HG03378 (cell line): ENCODE data around the gene RTL9.

ENCODE experiments used
- ATAC-seq: cut with Tn5 transposase; IDR thresholded peaks from one replicate; pipeline ENCODE4 v1.9.1; 2021; ENCODE audit warnings: mild to moderate bottlenecking, moderate library complexity; ENCODE audit not compliant: unreplicated experiment

The RTL9 gene

DNA sequence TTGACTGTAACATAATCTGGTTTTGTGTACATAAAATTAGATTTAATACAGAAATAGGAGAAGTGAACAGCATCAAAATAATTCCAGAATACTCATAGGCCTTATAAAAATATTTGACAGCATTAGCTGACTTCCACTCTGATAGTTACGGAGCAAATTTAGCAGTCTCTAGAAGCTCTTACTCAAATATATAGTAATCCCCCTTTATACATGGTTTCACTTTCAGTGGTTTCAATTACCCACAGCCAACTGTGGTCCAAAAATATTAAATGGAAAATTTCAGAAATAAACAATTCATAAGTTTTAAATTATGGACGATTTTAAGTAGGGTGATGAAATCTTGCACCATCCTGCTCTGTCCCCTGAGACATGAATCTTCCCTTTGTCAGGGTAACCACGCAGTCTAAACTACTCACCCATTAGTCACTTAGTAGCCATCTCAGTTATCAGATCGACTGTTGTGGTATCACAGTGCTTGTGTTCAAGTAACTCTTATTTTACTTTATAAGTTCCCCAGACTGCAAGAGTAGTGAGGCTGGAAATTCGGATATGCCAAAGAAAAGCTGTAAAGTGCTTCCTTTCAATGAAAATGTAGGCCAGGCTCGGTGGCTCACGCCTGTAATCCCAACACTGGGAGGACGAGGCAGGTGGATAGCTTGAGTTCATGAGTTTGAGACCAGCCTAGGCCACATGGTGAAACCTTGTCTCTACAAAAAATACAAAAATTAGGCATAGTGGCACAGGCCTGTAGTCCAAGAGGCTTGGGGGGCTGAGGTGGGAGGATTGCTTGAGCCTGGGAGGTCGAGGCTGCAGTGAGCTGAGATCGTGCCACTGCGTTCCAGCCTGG, 17.2 kb upstream of the RTL9 start:
- ATAC-seq: peak; percentile 89

GRCh38 chrX:110346681-110347080, 12.0 kb upstream of the RTL9 start:
- ATAC-seq: no peak

DNA sequence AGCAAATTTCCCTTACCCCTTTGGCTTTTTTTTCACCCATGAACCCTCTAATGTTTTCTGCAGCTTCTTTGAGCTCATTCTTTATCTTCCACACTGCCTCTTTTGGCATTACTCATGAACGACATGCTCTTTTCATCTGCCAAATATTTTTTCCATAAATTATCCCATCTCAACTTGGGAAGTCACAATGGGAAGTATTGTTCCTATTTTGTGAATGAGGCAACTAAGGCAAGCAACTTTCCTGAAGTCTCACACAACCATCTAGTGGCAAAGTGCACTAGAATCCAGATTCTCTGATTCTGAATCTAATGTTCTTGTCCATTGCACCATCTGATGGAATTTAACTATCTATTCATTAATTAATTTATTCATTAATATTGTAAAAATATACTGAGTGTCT, 625 bp downstream of the RTL9 start:
- ATAC-seq: no peak

GRCh38 chrX:110363244-110363643, 4.6 kb downstream of the RTL9 start:
- ATAC-seq: no peak

DNA sequence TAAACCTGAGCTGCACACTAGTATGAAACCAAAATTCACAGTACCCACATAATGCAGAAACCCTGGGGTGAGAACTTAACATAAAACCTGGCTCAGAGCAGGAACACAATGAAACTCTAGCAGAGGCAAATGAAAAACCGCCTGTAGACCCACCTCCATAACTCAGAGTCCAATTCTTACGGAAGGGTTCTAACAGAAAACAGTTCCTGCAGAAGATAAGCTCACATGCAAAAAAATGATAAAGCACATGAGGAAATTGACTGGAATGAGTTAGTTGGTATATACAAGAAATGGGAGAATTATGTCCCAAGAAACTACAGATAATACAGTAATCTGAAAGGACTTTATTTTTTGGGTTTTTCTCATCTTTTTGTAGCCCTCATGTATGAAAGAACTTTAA, 14.7 kb downstream of the RTL9 start:
- ATAC-seq: no peak

DNA sequence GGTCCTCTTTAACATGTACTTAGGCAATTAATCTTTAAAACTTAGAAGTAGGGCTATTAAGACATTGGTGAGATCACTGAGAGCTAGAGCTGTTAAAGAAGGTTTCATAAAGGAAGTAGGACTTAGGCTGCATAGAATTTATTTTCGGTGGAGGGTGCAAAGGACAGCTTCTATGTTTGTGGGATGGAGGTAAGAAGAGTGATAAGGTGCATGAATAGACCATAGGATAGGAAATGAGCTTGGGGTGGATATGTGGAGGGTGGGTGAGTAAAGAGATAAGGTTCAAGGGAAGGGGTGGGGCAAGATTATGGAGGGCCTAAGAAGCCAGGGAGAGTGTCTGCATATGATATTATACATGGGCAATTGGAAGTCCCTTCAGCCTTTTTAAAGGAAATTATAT, 15.9 kb downstream of the RTL9 start:
- ATAC-seq: no peak

DNA sequence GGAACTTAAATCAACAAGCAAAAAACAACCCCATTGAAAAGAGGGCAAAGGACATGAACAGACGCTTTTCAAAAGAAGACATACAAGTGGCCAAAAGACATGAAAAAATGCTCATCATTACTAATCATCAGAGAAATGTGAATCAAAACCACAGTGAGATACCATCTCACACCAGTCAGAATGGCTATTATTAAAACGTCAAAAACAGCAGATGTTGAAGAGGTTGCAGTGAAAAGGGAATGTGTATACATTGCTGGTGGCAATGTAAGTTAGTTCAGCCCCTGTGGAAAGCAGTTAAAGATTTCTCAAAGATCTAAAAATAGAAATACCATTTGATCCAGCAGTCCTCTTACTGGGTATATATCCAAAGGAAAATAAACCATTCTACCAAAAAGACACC, 22.6 kb downstream of the RTL9 start:
- ATAC-seq: no peak

DNA sequence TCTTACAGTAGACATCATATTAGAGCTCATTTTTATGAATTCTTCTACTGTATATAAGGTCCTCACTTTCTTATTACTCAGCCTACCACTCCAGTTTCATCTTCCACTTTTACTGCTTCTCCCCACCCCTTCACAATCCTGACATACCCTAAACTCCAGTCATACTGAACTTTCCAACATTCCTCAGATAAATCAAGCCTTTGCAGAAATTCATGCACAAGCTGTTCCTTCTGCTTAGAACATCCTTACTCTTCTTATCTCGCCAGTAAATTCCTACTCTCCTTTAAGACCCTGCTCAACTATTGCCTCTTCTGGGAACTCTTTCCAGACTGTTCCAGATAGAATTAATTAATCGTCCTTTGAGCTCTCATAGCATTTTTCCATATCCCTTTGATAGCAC, 24.8 kb downstream of the RTL9 start:
- ATAC-seq: no peak

DNA sequence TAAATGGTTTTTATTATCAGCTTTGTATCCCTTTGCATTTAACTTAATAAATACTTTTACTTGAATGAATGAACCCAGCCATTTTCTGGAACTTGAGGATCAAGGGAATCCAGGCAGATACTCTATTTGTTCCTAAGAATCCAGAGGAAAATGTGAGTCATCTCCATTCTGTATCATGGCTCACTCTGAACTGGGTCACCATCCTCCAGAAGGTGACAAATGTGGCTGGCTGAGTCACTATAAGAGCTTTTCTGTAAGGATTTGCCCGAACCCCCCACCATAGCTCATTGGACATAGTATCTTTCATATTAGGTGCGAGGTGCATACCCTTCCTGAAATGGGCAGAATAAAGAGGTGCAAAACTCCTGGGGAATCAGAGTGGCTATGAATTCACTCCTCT, 25.8 kb downstream of the RTL9 start:
- no peak for ATAC-seq

DNA sequence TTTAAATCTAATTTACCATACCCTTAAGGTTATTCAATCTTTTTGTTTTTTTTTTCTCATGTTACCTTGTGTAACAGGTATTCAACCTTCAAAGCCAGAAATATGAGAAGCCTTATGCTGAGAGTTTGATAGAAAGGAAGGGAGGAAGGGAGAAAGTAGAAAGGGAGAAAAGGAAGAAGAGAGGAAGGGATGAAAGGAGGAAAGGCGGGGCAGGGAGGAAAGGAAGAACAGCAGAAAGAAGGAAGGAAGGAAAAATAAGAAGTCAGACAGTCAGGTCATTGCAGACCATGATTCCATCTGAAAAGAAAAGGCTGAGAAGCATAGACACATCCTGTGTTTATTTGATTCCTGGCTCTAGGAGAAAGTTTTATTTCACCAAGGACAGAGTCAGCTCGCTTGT, 30.9 kb downstream of the RTL9 start:
- no peak for ATAC-seq

DNA sequence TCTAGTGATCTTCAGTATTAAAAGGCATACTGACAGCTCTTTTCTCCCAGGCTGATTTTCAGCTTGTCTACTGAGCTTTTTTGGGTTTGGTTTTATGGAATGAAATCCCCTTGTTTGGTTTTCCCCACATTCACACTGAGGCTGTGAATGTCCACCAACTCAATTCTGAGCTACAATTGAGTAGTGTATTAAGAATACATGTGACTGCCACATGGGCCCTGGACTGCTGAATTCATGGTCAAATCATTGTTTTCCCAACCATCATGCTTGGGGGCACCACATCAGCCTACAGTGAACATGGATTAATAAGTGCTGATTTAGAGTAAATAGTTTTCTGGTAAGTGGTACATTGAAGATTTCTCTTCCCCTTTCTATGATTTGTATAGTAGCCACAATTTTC, 32.4 kb downstream of the RTL9 start:
- ATAC-seq: no peak

DNA sequence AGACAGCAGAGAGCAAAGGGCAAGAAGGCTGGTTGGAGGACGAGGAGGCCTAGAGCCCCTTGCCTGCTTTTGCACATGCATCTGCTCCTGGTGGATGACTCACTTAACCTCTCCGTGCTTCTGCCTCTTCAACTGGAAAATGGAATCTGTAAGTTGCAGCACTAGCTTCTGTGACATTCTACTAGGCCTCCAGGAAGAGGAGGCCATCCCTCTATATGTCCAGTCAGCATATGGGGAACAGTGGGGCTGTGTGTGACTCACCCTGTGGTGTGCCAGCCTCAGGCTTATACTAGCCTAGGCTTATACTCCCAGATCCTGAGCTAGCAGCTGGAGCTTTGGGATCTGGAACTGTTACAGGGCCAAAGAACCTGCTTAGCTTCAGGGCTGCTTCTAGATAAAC, 36.0 kb downstream of the RTL9 start:
- no peak for ATAC-seq

- ATAC-seq: no peak
Measured at GRCh38 chrX:110395877-110396276, 37.2 kb downstream of the RTL9 start.

DNA sequence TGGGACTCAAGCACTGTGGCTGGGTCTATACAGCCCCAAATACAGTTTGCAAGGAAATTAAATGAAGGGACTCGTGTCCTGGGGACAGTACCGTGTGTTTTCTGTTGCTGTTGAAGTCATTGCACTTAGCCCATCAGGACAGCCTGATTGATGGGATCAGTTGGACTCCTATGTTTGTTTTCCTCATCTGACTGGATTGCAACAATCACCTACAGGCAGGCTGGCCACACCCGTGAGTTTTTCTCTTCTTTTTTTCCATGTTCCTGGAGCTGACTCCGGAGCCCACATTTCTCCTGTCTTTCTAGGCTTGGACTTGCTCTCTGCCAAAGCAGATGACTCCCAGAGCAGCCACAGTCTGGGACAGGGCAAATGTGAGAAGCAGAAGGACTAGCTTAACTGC, 38.1 kb downstream of the RTL9 start:
- no peak for ATAC-seq

- no peak for ATAC-seq
Measured at GRCh38 chrX:110397339-110397738, 38.7 kb downstream of the RTL9 start.

GRCh38 chrX:110397904-110398303, 39.3 kb downstream of the RTL9 start:
- ATAC-seq: no peak

- no peak for ATAC-seq
Measured at GRCh38 chrX:110399497-110399896, 40.8 kb downstream of the RTL9 start.

DNA sequence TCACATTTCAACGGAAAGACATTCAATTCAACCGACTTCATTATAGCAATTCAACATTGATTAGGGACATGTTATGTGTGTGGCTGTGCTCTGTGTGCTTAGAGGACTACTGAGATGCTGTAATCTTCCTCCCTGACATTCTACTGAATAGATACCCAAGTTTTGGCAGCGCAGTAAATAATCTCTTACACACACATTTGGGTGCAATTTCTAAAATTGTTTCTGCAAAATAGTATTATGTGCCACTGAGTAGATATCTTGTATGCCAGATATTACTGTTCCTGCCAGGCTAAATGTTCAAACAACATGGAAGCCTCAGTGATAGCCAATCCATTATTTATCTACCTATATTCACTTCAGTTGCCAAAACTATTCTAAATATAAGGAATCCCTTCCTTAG, 41.3 kb downstream of the RTL9 start:
- ATAC-seq: no peak

DNA sequence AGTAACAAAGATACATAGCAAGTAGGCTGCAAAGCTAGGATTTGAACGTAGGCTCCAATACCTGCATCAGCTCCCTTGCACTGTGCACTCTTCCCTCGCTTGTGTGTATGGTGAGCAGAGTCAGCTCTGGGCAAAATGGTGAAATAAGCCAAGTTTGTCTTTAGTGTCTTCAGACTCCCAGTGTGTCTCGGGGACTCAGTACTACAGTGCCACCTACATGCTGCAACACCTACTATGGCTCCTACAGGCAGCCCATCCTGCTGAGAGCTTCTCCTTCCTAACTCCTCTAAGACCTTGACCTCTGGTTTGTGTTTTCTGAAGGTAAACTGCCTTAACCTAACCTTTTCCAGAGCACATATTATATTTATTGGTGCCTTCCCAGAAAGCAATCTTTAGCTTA, 42.5 kb downstream of the RTL9 start:
- no peak for ATAC-seq

DNA sequence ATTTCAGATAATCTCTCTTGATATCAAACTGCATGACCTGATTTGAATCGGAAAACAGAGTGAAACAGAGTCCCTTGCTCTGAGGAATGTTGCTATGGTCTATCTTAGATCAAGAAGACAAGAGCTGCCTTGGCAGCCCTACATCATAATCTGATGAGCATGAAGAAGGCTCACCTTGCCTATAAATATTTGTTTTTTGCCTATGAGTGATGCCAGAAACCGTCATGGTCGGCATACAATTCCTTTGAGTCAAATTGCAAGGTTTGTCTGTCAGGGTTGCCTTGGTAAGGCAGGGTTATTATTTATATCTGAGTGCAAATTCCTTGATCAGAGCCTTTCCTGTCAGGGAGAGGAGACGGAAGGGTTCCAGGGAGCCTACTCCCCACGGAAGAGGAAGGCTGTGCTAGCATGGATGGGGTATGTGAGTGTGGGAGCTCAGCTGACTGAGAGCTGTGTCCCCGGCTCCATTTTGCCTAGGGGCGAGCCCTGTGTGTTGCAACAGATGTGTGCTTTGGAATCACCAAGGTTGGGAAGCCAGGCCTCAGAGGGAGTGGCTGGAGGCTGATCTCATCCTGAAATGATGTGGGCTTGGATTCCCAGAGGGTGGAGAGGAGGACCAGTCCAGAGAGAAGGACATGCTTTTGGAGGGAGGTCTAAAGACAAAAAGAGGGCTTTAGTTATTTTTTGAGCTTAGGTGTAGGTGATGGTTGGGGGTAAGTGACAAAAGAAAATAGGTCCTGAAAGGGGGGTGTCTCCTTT, 43.6 kb downstream of the RTL9 start:
- no peak for ATAC-seq

GRCh38 chrX:110402850-110403221, 44.2 kb downstream of the RTL9 start:
- no peak for ATAC-seq

- ATAC-seq: no peak
Measured at GRCh38 chrX:110403441-110404238, 45.0 kb downstream of the RTL9 start.
